ENCODE measurements around the gene C2CD2L. TPM values are rescaled to one million over a fixed set of nuclear protein-coding genes. Genes with fewer than 3 reads are reported as not detected.
A peak's percentile ranks its signal among the peaks of the same experiment; 100 is the strongest.

C2CD2L gene
- total and polyA plus RNA-seq, 2 of the 4 experiments (the other 2 are of a cell fraction) = 2.2 to 8.7 TPM

DNA sequence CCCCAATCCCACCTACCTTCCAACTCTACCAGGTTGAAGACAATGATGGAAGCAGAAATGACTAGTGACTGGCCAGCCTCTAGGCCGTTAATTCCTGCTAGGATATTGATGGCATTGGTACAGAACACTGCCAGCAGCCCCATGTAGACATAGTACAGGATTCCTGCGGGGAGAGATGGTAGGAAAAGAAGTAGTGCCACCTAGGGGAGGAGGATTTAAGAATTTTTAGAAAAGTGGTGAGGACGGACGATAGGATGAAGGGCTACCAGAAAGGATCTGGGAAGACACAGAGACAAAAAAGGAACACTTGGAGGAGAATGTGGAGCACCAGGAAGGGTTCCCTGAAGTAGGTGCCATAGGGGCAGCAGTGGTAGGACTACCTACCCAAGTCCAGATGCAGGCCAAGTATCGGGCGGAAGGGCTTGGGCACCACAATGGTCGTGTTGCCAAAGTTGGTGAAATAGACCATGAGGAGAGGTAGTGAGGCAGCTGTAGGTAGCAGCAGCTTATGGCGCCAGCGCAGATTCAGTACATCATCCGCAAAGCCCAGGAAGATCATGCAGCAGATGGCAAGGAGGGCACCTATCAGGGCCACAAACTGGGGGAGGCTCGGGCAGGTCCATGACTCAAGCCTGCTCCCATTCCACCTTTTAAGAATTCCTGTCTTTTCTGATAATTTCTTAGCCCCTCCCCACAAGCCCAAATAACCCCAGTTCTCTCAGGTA lies 6.7 kb upstream of the C2CD2L start:
- peak overlapping the region; percentile 71 for H3K14ac ChIP-seq (replicated peaks; ENCODE audit: low read depth, low read length)
- H2BK15ac ChIP-seq (ENCODE audit: low read depth, low read length) = no peak overlapping the region
- in situ Hi-C loops (cut with MboI; ENCODE audit: low sequenced_read_pairs) (loop anchor here (5.0 kb wide), 1 partner anchor 97 kb away; no protein-coding TSS in a partner anchor), intact Hi-C loops (cut with micrococcal nuclease) (loop anchor here (10.0 kb wide), 1 partner anchor 374 kb away; no protein-coding TSS in a partner anchor), dilution Hi-C loops (cut with HindIII; ENCODE audit: low sequenced_read_pairs, unreplicated experiment) (no loop called here)
- no peak overlapping the region; the same call in 1 of the 2 replicates for H3K27ac ChIP-seq (ENCODE audit: insufficient read depth, low read length)
- no peak overlapping the region for H2BK120ac ChIP-seq (ENCODE audit: low read depth, low read length)
- peak overlapping the region; percentile 97 for H2AK9ac ChIP-seq (replicated peaks; ENCODE audit: low read depth, low read length, poor library complexity)
- H2BK5ac ChIP-seq (ENCODE audit: low read depth, low read length, poor library complexity, severe bottlenecking) = no peak overlapping the region
- peaks cover 18 to 46% of the 10 kb centered on the region in 2 experiments for H3K79me1 ChIP-seq (ENCODE audit: low read depth in 1 of 2, low read length in 2 of 2)
- peak overlapping the region; percentile 83 for H3K4me2 ChIP-seq (ENCODE audit: low read depth, low read length)
- peak overlapping the region; percentile 76 for H3K9ac ChIP-seq (ENCODE audit: low read depth, low read length)
- ChIA-PET POLR2A (ENCODE audit: unreplicated experiment) (no interaction called here), CTCF (interaction anchor here (0.6 kb wide), 1 partner anchor 94 kb away, joined by 3 read pairs; no protein-coding TSS in a partner anchor)
- peak overlapping the region; percentile 97 for H2AFZ ChIP-seq (replicated peaks; ENCODE audit: low read length, poor library complexity)
- H3K36me3 ChIP-seq (ENCODE audit: control insufficient read depth, insufficient read depth, low read length) = peaks cover 14% of the 10 kb centered on the region
- no peak overlapping the region for H3K18ac ChIP-seq (ENCODE audit: low read depth, low read length)
- 5% methylated on average over 3 of the region's 11 CpGs; no CpG with 5 or more reads in 1 of the 2 experiments for WGBS, 2 experiments (ENCODE audit: extremely low coverage in 2 of 2, insufficient read length in 1 of 2)
- peak overlapping the region; percentile 72 for H3K4me3 ChIP-seq (ENCODE audit: insufficient read depth, low read depth, low read length)
- peak overlapping the region; percentile 89 for H3K23ac ChIP-seq (ENCODE audit: low read depth, low read length)
- no peaks in the 10 kb centered on the region for H4K20me1 ChIP-seq (ENCODE audit: insufficient read depth, low read length)
- peaks cover 6% of the 10 kb centered on the region; the same call in 1 of the 2 replicates for H3K9me1 ChIP-seq (ENCODE audit: insufficient read depth, low read length)
- peaks cover 5% of the 10 kb centered on the region for H3K4me1 ChIP-seq (ENCODE audit: control insufficient read depth, insufficient read depth, low read length)
- no peak overlapping the region for H2BK20ac ChIP-seq (ENCODE audit: low read depth, low read length)
- no TSS peak for BruUV-seq (replicated peaks)
- peak overlapping the region; percentile 59 for H4K91ac ChIP-seq (ENCODE audit: insufficient read depth, low read depth, low read length)
- H3K9me3 ChIP-seq (ENCODE audit: control insufficient read depth, insufficient read depth, low read length) = no peaks in the 10 kb centered on the region
- H3K4ac ChIP-seq (ENCODE audit: low read depth, low read length) = peak overlapping the region; percentile 86
- ATAC-seq (ENCODE audit: low read depth) (no peak), DNase-seq (peak; percentile 54)
- no peak for TF ChIP-seq MXI1 (IDR thresholded peaks at IDR 0.05; ENCODE audit: borderline replicate concordance, low read depth, low read length)
- TF ChIP-seq, protein P1, sequence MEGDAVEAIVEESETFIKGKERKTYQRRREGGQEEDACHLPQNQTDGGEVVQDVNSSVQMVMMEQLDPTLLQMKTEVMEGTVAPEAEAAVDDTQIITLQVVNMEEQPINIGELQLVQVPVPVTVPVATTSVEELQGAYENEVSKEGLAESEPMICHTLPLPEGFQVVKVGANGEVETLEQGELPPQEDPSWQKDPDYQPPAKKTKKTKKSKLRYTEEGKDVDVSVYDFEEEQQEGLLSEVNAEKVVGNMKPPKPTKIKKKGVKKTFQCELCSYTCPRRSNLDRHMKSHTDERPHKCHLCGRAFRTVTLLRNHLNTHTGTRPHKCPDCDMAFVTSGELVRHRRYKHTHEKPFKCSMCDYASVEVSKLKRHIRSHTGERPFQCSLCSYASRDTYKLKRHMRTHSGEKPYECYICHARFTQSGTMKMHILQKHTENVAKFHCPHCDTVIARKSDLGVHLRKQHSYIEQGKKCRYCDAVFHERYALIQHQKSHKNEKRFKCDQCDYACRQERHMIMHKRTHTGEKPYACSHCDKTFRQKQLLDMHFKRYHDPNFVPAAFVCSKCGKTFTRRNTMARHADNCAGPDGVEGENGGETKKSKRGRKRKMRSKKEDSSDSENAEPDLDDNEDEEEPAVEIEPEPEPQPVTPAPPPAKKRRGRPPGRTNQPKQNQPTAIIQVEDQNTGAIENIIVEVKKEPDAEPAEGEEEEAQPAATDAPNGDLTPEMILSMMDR (conservative IDR thresholded peaks at IDR 0.05; ENCODE audit: low read depth, low read length) = peak; percentile 52
- TF ChIP-seq RAD21 (IDR thresholded peaks at IDR 0.05; ENCODE audit: low read length) = peak; percentile 43; the same call in 1 of the 2 replicates
- 0 out of 2 replicates have a peak, but pooled peaks have one; percentile 16 for TF ChIP-seq SMC3 (IDR thresholded peaks at IDR 0.05; ENCODE audit: low read depth, low read length)
- TF ChIP-seq, protein P2, sequence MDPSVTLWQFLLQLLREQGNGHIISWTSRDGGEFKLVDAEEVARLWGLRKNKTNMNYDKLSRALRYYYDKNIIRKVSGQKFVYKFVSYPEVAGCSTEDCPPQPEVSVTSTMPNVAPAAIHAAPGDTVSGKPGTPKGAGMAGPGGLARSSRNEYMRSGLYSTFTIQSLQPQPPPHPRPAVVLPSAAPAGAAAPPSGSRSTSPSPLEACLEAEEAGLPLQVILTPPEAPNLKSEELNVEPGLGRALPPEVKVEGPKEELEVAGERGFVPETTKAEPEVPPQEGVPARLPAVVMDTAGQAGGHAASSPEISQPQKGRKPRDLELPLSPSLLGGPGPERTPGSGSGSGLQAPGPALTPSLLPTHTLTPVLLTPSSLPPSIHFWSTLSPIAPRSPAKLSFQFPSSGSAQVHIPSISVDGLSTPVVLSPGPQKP (IDR thresholded peaks at IDR 0.05; ENCODE audit: borderline replicate concordance, low read depth, low read length) = no peak
- TF ChIP-seq POLR2A (IDR thresholded peaks at IDR 0.05; ENCODE audit: low read depth, low read length) = no peak
- TF ChIP-seq, protein P3, sequence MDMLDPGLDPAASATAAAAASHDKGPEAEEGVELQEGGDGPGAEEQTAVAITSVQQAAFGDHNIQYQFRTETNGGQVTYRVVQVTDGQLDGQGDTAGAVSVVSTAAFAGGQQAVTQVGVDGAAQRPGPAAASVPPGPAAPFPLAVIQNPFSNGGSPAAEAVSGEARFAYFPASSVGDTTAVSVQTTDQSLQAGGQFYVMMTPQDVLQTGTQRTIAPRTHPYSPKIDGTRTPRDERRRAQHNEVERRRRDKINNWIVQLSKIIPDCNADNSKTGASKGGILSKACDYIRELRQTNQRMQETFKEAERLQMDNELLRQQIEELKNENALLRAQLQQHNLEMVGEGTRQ (IDR thresholded peaks at IDR 0.05; ENCODE audit: low read depth, low read length) = no peak
- H3K27me3 ChIP-seq (ENCODE audit: control insufficient read depth, insufficient read depth, low read length) = no peaks in the 10 kb centered on the region
- no peak overlapping the region for H4K5ac ChIP-seq (ENCODE audit: low read depth, low read length)
- peak overlapping the region; percentile 72 to 83; a peak in 3 of 4 replicates for H4K8ac ChIP-seq (ENCODE audit: low read depth in 2 of 2, low read length in 2 of 2)
- H2AK5ac ChIP-seq (ENCODE audit: low read depth, low read length) = peak overlapping the region; percentile 96
- peak overlapping the region; percentile 81 for H3K56ac ChIP-seq (ENCODE audit: extremely low read depth, insufficient read depth, low read length)
